Natural killer cell (primary cell): ENCODE results near the gene RELCH. TPM values are rescaled to one million over a fixed set of nuclear protein-coding genes. Genes with fewer than 3 reads are reported as not detected.

ENCODE experiments used
- ATAC-seq, 3 donors: fragments of 150-1000 bp in 2 of 3; fragments of 200-7000 bp in 1 of 3; cut with Tn5 transposase; 1 replicate in 1 of 3; 2 replicates in 2 of 3; pipeline ENCODE4 v1.10.0; 2021; ENCODE audit warnings: mild to moderate bottlenecking in 2 of 3, moderate library complexity in 2 of 3
- DNase-seq, 2 donors: peaks; one replicate each; pipeline versions ENCODE4 v3.0.0 to v3.0.0-alpha.2; 2013 to 2021; ENCODE audit warnings: mixed read lengths in 1 of 2
- H3K27ac ChIP-seq: one replicate; pipeline ENCODE4 v1.5.1; 2013; ENCODE audit warnings: mild to moderate bottlenecking, low read length
- H3K27me3 ChIP-seq: one replicate; pipeline ENCODE4 v1.6.1; 2013; ENCODE audit warnings: low read length; ENCODE audit not compliant: control insufficient read depth, insufficient read depth
- H3K36me3 ChIP-seq: one replicate; pipeline ENCODE4 v1.6.1; 2013; ENCODE audit warnings: low read length; ENCODE audit not compliant: control insufficient read depth, insufficient read depth
- H3K4me1 ChIP-seq: one replicate; pipeline ENCODE4 v1.6.1; 2013; ENCODE audit warnings: low read length; ENCODE audit not compliant: control insufficient read depth, insufficient read depth
- H3K4me3 ChIP-seq: one replicate; pipeline ENCODE4 v1.5.1; 2013; ENCODE audit warnings: low read length
- H3K9me3 ChIP-seq: one replicate; pipeline ENCODE4 v1.6.1; 2013; ENCODE audit warnings: low read length; ENCODE audit not compliant: control insufficient read depth, insufficient read depth
- H3K27ac Mint-ChIP-seq, 2 donors: one replicate each; pipeline ENCODE4 v1.8.0; 2022; ENCODE audit warnings: mild to moderate bottlenecking in 2 of 2, mixed read lengths in 2 of 2, moderate library complexity in 1 of 2
- H3K27me3 Mint-ChIP-seq, 2 donors: one replicate each; pipeline ENCODE4 v1.8.0; 2022; ENCODE audit warnings: low read depth in 2 of 2, mixed read lengths in 2 of 2
- H3K36me3 Mint-ChIP-seq: one replicate; pipeline ENCODE4 v1.8.0; 2022; ENCODE audit warnings: mixed read lengths
- H3K4me1 Mint-ChIP-seq, 2 donors: one replicate each; pipeline ENCODE4 v1.8.0; 2022; ENCODE audit warnings: mixed read lengths in 2 of 2
- H3K4me3 Mint-ChIP-seq: one replicate; pipeline ENCODE4 v1.8.0; 2022; ENCODE audit warnings: mild to moderate bottlenecking, moderate library complexity, mixed read lengths
- H3K9me3 Mint-ChIP-seq, 2 donors: one replicate each; pipeline ENCODE4 v1.8.0; 2022; ENCODE audit warnings: mixed read lengths in 2 of 2
- WGBS: methylation state at CpG from one replicate; pipeline ENCODE4 v1.1.7; 2013; ENCODE audit warnings: missing lambda C conversion rate; ENCODE audit not compliant: insufficient coverage; 5-methylcytosine and 5-hydroxymethylcytosine counted together
- intact Hi-C: fragments of 100-400 bp; cut with micrococcal nuclease; formaldehyde crosslinking; loops from one replicate; pipeline ENCODE4 v1.14.2; 2022
- total RNA-seq, 4 donors: library from RNA; stranded (reverse); fragments of 120-200 nt in 1 of 4; gene quantifications; one replicate each; pipeline versions ENCODE4 v1.2.3 to v1.2.4, GENCODE V29; 2013 to 2022
- TF ChIP-seq, protein P1 (sequence below): fragments of 200-600 bp; IDR thresholded peaks from one replicate; pipeline ENCODE4 v1.8.0; 2022; ENCODE audit warnings: antibody characterized with exemption

Gene RELCH
- total RNA-seq, 3 donors from 2014 or later (not counting 1 experiment from before 2014, with no cell fraction given), result 60.1 to 69.9 (median 63.9) TPM

DNA sequence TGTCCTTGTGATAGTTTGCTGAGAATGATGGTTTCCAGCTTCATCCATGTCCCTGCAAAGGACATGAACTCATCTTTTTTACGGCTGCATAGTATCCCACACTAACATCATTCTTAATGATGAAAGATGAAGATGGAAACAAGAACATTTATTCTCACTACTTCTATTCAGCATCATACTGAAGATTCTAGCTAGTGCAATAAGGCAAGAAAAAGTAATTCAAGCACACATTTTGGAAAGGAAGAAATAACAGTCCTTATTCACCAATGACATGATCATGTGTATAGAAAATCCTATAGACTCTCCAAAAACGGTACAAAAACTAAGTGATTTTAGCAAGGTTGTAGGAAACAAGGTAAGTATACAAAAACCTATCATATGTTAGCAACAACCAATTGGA is 37.2 kb downstream of the RELCH start:
- no peak for ATAC-seq
- no peak overlapping the region for H3K4me3 Mint-ChIP-seq
- H3K27ac Mint-ChIP-seq, result no peak overlapping the region
- Histone ChIP-seq H3K9me3 (no peaks in the 10 kb centered on the region), H3K36me3 (peaks cover 49% of the 10 kb centered on the region), H3K4me1 (no peaks in the 10 kb centered on the region), H3K27ac (no peak overlapping the region), H3K27me3 (no peaks in the 10 kb centered on the region), H3K4me3 (no peak overlapping the region)
- no peak for DNase-seq
- no peaks in the 10 kb centered on the region for H3K27me3 Mint-ChIP-seq
- no peaks in the 10 kb centered on the region for H3K9me3 Mint-ChIP-seq
- intact Hi-C loops, result no loop called here
- TF ChIP-seq, protein P1, sequence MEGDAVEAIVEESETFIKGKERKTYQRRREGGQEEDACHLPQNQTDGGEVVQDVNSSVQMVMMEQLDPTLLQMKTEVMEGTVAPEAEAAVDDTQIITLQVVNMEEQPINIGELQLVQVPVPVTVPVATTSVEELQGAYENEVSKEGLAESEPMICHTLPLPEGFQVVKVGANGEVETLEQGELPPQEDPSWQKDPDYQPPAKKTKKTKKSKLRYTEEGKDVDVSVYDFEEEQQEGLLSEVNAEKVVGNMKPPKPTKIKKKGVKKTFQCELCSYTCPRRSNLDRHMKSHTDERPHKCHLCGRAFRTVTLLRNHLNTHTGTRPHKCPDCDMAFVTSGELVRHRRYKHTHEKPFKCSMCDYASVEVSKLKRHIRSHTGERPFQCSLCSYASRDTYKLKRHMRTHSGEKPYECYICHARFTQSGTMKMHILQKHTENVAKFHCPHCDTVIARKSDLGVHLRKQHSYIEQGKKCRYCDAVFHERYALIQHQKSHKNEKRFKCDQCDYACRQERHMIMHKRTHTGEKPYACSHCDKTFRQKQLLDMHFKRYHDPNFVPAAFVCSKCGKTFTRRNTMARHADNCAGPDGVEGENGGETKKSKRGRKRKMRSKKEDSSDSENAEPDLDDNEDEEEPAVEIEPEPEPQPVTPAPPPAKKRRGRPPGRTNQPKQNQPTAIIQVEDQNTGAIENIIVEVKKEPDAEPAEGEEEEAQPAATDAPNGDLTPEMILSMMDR, result no peak
- H3K4me1 Mint-ChIP-seq, result peaks cover 0 to 9% of the 10 kb centered on the region in 2 donors
- H3K36me3 Mint-ChIP-seq, result peaks cover 7% of the 10 kb centered on the region
- no CpG with 5 or more reads among the region's 2 CpGs for WGBS

DNA sequence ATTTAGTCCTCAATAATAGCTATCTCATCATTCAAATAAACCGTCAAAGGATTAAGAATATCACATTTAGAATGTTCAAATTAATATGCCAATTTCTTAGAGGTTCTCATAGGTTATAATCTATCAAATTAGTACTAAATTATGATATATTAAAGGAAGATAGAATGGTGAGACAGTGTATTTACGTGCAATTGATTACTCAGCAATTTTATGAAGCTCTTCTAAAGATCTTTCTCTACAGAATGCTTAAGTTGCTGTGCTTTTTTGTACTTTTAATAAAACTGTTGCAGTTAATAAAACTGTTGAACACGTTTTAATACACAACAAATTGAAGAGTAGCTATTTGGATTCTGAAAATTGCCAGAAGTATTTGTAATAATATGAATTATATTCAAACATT is 39.0 kb downstream of the RELCH start:
- Mint-ChIP-seq H3K4me3 (no peak overlapping the region), H3K9me3 (no peaks in the 10 kb centered on the region), H3K4me1 (peaks cover 0 to 9% of the 10 kb centered on the region in 2 donors), H3K27me3 (no peaks in the 10 kb centered on the region), H3K36me3 (peaks cover 7% of the 10 kb centered on the region), H3K27ac (no peak overlapping the region)
- Histone ChIP-seq H3K4me3 (no peak overlapping the region), H3K9me3 (no peaks in the 10 kb centered on the region), H3K27ac (no peak overlapping the region), H3K4me1 (no peaks in the 10 kb centered on the region), H3K36me3 (peaks cover 65% of the 10 kb centered on the region), H3K27me3 (no peaks in the 10 kb centered on the region)
- DNase-seq, result no peak
- TF ChIP-seq, protein P1, result no peak
- no peak for ATAC-seq
- no CpG with 5 or more reads among the region's 3 CpGs for WGBS
- intact Hi-C loops, result no loop called here

DNA sequence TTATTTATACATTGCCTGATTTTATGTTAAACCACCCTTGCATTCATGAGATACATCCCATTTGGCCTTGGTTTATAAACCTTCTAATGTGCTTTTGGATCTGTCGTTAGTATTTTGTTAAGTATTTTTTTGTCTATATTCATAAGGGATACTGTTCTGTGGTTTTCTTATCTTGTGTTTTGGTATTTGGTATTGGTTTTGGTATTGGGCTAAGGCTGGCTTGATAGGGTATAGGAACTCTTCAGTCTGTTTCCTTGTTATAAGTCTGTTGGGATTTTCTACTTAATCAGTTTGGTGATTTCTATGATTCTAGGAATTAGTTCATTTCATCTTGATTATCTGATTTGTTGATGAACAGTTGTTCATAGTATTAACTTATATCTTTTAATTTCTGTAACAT is 49.2 kb downstream of the RELCH start:
- no peaks in the 10 kb centered on the region for H3K4me1 ChIP-seq
- no peak overlapping the region for H3K4me3 ChIP-seq
- no peak overlapping the region for H3K4me3 Mint-ChIP-seq
- no peak for DNase-seq
- no CpG with 5 or more reads among the region's 1 CpG for WGBS
- peaks cover 34% of the 10 kb centered on the region for H3K36me3 ChIP-seq
- peaks cover 18% of the 10 kb centered on the region for H3K36me3 Mint-ChIP-seq
- TF ChIP-seq, protein P1, result no peak
- no peaks in the 10 kb centered on the region for H3K27me3 Mint-ChIP-seq
- H3K4me1 Mint-ChIP-seq, result peaks cover 8 to 14% of the 10 kb centered on the region in 2 donors
- H3K27ac Mint-ChIP-seq, result no peak overlapping the region
- no peaks in the 10 kb centered on the region for H3K27me3 ChIP-seq
- H3K27ac ChIP-seq, result no peak overlapping the region
- no peaks in the 10 kb centered on the region for H3K9me3 ChIP-seq
- intact Hi-C loops, result no loop called here
- H3K9me3 Mint-ChIP-seq, result no peaks in the 10 kb centered on the region
- no peak for ATAC-seq

DNA sequence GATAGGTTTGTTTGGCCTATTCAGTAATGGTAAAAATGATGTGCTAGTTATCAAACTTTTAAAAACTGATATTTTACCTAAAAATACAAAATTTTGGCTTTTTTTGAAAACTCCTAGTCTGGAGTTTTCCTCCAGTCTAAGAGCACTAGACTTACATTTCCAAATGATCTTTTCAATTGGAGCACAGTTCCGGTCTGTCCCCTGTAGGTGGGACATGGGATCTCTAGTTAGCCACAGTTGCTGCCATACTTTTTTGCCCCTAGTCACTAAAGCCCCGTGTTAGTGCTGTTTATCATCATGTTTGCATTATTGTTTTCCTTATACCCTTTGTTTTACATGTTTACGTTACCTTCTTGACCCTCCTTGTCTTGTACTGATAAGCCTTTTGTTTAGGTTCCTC is 52.4 kb downstream of the RELCH start:
- TF ChIP-seq, protein P1, result no peak
- peaks cover 28% of the 10 kb centered on the region for H3K36me3 ChIP-seq
- no peaks in the 10 kb centered on the region for H3K9me3 ChIP-seq
- Mint-ChIP-seq H3K27ac (no peak overlapping the region), H3K4me1 (peaks cover 8 to 14% of the 10 kb centered on the region in 2 donors), H3K4me3 (no peak overlapping the region), H3K27me3 (no peaks in the 10 kb centered on the region), H3K9me3 (no peaks in the 10 kb centered on the region), H3K36me3 (peaks cover 18% of the 10 kb centered on the region)
- no peak overlapping the region for H3K27ac ChIP-seq
- 100% methylated on average over 3 of the region's 3 CpGs for WGBS
- DNase-seq (no peak), ATAC-seq (no peak)
- intact Hi-C loops, result no loop called here
- no peaks in the 10 kb centered on the region for H3K27me3 ChIP-seq
- no peaks in the 10 kb centered on the region for H3K4me1 ChIP-seq
- no peak overlapping the region for H3K4me3 ChIP-seq
